Measurements from ENCODE around the gene LILRA5. TPM values are rescaled to one million over a fixed set of nuclear protein-coding genes. Genes with fewer than 3 reads are reported as not detected.

Gene LILRA5
- total and polyA plus RNA-seq, 2 of the 13 experiments (the other 11 are each of a cell fraction or from before 2014, with no cell fraction given) = not detected

DNA sequence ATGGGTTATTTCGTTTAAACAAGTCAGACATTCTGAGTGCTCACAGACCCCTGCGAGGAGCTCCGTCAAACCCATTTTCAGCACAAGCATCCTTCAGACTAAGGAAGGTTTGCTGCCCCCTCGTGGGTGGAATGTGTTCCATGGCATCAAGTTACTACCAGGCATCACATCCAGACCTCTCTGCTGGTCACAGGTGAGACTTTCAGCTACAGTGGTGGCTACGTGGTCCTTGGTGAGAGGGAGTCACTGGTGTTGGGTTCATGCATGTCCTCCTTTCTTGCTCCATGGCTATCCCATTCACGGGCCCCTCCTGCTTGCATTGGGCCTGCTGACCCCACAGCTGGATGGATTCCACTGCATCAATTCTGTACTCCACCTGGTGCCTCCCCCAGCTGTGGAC lies 46.8 kb downstream of the LILRA5 start (continued):
- TF ChIP-seq, protein P1, sequence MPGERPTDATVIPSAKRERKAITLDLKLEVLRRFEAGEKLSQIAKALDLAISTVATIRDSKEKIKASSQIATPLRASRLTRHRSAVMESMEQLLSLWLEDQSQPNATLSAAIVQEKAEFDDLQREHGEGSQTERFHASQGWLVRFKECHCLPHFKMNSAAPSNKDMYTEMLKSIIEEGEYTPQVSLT (CRISPR knock-in tag; IDR thresholded peaks at IDR 0.05; ENCODE audit: borderline replicate concordance, low read depth) = no peak
- TF ChIP-seq XBP1 (CRISPR knock-in tag; IDR thresholded peaks at IDR 0.05) (no peak), FOXA1 (IDR thresholded peaks at IDR 0.05) (no peak), FOXA1 (CRISPR knock-in tag; IDR thresholded peaks at IDR 0.05) (no peak), ZNF546 (CRISPR knock-in tag; conservative IDR thresholded peaks at IDR 0.05) (no peak), SIX4 (CRISPR knock-in tag; IDR thresholded peaks at IDR 0.05) (peak; percentile 96), SIX1 (CRISPR knock-in tag; IDR thresholded peaks at IDR 0.05; ENCODE audit: borderline replicate concordance) (peak; percentile 97)
- TF ChIP-seq, protein P2, sequence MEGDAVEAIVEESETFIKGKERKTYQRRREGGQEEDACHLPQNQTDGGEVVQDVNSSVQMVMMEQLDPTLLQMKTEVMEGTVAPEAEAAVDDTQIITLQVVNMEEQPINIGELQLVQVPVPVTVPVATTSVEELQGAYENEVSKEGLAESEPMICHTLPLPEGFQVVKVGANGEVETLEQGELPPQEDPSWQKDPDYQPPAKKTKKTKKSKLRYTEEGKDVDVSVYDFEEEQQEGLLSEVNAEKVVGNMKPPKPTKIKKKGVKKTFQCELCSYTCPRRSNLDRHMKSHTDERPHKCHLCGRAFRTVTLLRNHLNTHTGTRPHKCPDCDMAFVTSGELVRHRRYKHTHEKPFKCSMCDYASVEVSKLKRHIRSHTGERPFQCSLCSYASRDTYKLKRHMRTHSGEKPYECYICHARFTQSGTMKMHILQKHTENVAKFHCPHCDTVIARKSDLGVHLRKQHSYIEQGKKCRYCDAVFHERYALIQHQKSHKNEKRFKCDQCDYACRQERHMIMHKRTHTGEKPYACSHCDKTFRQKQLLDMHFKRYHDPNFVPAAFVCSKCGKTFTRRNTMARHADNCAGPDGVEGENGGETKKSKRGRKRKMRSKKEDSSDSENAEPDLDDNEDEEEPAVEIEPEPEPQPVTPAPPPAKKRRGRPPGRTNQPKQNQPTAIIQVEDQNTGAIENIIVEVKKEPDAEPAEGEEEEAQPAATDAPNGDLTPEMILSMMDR (CRISPR knock-in tag; IDR thresholded peaks at IDR 0.05) = peak; percentile 79

DNA sequence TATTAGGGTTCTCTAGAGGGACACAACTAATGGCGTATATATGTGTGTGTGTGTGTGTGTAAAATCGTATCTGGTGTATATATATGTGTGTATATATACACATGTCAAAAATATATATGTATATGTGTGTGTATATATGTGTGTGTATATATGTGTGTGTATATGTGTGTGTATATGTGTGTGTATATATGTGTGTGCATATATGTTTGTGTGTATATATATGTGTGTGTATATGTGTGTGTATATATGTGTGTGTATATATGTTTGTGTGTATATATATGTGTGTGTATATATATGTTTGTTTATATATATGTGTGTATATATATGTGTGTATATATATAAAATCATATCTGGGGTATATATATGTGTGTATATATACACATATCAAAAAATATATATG lies 50.5 kb downstream of the LILRA5 start:
- intact Hi-C loops (cut with micrococcal nuclease; ENCODE audit: unreplicated experiment) = no loop called here
- FAIRE-seq (no peak), ATAC-seq (no peak), DNase-seq (ENCODE audit: low spot score) (no peak)
- no peak overlapping the region for H3K27ac ChIP-seq (ENCODE audit: extremely low read length, insufficient read depth, low read length)
- 25% methylated on average over 2 of the region's 2 CpGs for WGBS (ENCODE audit: low lambda C conversion rate)
- BruUV-seq (replicated peaks) = no TSS peak
- ChIA-PET CTCF (ENCODE audit: low intra/inter-chr PET ratio, low total read pairs) (no interaction called here), POLR2A (no interaction called here)
- H3K4me3 ChIP-seq (replicated peaks in 1 of 3; ENCODE audit: insufficient read depth in 1 of 3, low read depth in 2 of 3, low read length in 3 of 3) = no peak overlapping the region
- in situ Hi-C loops (cut with HindIII; ENCODE audit: extremely low pct_ligation_motif_present, low pct_unique_long_range_greater_than_20kb) = no loop called here
- no peak overlapping the region for H3K9ac ChIP-seq (ENCODE audit: insufficient read depth, low read depth, low read length)
- H3K4me2 ChIP-seq (ENCODE audit: low read depth, low read length) = no peak overlapping the region
- H3K9me3 ChIP-seq (ENCODE audit: low read length) = no peaks in the 10 kb centered on the region
- H3K79me2 ChIP-seq (ENCODE audit: insufficient read depth, low read length) = no peaks in the 10 kb centered on the region
- H3K27me3 ChIP-seq (ENCODE audit: control insufficient read depth in 1 of 2, insufficient read depth in 2 of 2, low read length in 2 of 2) = peaks cover 2 to 22% of the 10 kb centered on the region in 2 experiments; a peak in 3 of 5 replicates
- H4K20me1 ChIP-seq (ENCODE audit: insufficient read depth, low read length) = no peaks in the 10 kb centered on the region
- no peaks in the 10 kb centered on the region for H3K4me1 ChIP-seq (ENCODE audit: insufficient read depth, low read length)
- H2AFZ ChIP-seq (ENCODE audit: low read length) = no peak overlapping the region
- no peaks in the 10 kb centered on the region for H3K36me3 ChIP-seq (replicated peaks in 1 of 2; ENCODE audit: control insufficient read depth in 1 of 2, insufficient read depth in 2 of 2, low read length in 2 of 2)
- TF ChIP-seq HDAC1 (CRISPR knock-in tag; IDR thresholded peaks at IDR 0.05) (no peak), ZNF260 (CRISPR knock-in tag; IDR thresholded peaks at IDR 0.05; ENCODE audit: borderline replicate concordance, low read depth) (no peak), ESRRA (CRISPR knock-in tag; IDR thresholded peaks at IDR 0.05; ENCODE audit: low read depth) (no peak), ZNF761 (CRISPR knock-in tag; conservative IDR thresholded peaks at IDR 0.05) (no peak), ZFP41 (CRISPR knock-in tag; IDR thresholded peaks at IDR 0.05; ENCODE audit: borderline replicate concordance) (no peak), MEIS2 (CRISPR knock-in tag; IDR thresholded peaks at IDR 0.05) (no peak), ZNF30 (CRISPR knock-in tag; IDR thresholded peaks at IDR 0.05) (no peak), ZNF335 (CRISPR knock-in tag; IDR thresholded peaks at IDR 0.05) (no peak), ZNF775 (CRISPR knock-in tag; IDR thresholded peaks at IDR 0.05; ENCODE audit: borderline replicate concordance) (no peak), ZNF644 (CRISPR knock-in tag; IDR thresholded peaks at IDR 0.05; ENCODE audit: low read depth) (no peak), ZBTB42 (CRISPR knock-in tag; IDR thresholded peaks at IDR 0.05) (no peak)
- TF ChIP-seq, protein P3, sequence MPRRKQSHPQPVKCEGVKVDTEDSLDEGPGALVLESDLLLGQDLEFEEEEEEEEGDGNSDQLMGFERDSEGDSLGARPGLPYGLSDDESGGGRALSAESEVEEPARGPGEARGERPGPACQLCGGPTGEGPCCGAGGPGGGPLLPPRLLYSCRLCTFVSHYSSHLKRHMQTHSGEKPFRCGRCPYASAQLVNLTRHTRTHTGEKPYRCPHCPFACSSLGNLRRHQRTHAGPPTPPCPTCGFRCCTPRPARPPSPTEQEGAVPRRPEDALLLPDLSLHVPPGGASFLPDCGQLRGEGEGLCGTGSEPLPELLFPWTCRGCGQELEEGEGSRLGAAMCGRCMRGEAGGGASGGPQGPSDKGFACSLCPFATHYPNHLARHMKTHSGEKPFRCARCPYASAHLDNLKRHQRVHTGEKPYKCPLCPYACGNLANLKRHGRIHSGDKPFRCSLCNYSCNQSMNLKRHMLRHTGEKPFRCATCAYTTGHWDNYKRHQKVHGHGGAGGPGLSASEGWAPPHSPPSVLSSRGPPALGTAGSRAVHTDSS (CRISPR knock-in tag; conservative IDR thresholded peaks at IDR 0.05) = no peak
- TF ChIP-seq, protein P4, sequence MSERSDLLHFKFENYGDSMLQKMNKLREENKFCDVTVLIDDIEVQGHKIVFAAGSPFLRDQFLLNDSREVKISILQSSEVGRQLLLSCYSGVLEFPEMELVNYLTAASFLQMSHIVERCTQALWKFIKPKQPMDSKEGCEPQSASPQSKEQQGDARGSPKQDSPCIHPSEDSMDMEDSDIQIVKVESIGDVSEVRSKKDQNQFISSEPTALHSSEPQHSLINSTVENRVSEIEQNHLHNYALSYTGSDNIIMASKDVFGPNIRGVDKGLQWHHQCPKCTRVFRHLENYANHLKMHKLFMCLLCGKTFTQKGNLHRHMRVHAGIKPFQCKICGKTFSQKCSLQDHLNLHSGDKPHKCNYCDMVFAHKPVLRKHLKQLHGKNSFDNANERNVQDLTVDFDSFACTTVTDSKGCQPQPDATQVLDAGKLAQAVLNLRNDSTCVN (CRISPR knock-in tag; IDR thresholded peaks at IDR 0.05; ENCODE audit: borderline replicate concordance) = no peak
